Suprapubic skin (tissue), 3 donors: ENCODE measurements around the gene CEP295NL.

ENCODE experiments used
- CTCF ChIP-seq, 2 donors: fragments of 200-600 bp in 1 of 2; fragments of 450-650 bp in 1 of 2; sonication (generic) in 1 of 2; IDR thresholded peaks; one replicate each; pipeline ENCODE4 v1.5.1; 2016 to 2019; ENCODE audit warnings: antibody characterized with exemption in 2 of 2, mild to moderate bottlenecking in 1 of 2, moderate library complexity in 1 of 2
- POLR2AphosphoS5 ChIP-seq, 3 donors: sonication (generic); formaldehyde crosslinking; IDR thresholded peaks; one replicate each; pipeline ENCODE4 v1.6.1; 2017; ENCODE audit warnings: antibody characterized with exemption in 3 of 3

GRCh38 chr17:78878261-78878660 lies 24.7 kb downstream of the CEP295NL start:
- TF ChIP-seq CTCF (IDR thresholded peaks at IDR 0.05) (no peak), POLR2AphosphoS5 (IDR thresholded peaks at IDR 0.05) (no peak)
